PC-9 (cell line): ENCODE data around the gene SLX4IP. TPM values are rescaled to one million over a fixed set of nuclear protein-coding genes. Genes with fewer than 3 reads are reported as not detected.

Experiments
- BruUV-seq: library from RNA; stranded (reverse); fragments of 400-500 nt; replicated peaks from 2 replicates; lab custom pipeline; 2021; lab: Mats Ljungman, UMichigan
- CTCF ChIA-PET: fragments of 300-600 bp; sonication (Branson Sonifier 250); formaldehyde crosslinking; loops from one replicate; lab custom pipeline; 2022; ENCODE audit warnings: antibody characterized with exemption; lab: Charles Lee
- POLR2A ChIA-PET: fragments of 300-600 bp; sonication (Branson Sonifier 250); formaldehyde crosslinking; loops from one replicate; lab custom pipeline; 2022; ENCODE audit warnings: antibody characterized with exemption; ENCODE audit not compliant: unreplicated experiment; lab: Charles Lee
- DNase-seq, 2 experiments: peaks; one replicate each; pipeline versions ENCODE4 v3.0.0 to v3.0.0-alpha.2; 2015 to 2022; ENCODE audit warnings: mixed read lengths in 1 of 2
- H2AFZ ChIP-seq: fragments of 200-600 bp; sonication (generic); 2 replicates; pipeline ENCODE4 v1.8.1; 2017; ENCODE audit warnings: antibody characterized with exemption
- H3F3A ChIP-seq: fragments of 200-600 bp; sonication (generic); 2 replicates; pipeline ENCODE4 v1.8.1; 2017; ENCODE audit warnings: antibody characterized with exemption, mild to moderate bottlenecking, low read depth; ENCODE audit not compliant: insufficient read depth
- H3K27ac ChIP-seq: fragments of 200-600 bp; sonication (generic); 2 replicates; pipeline ENCODE4 v1.6.1; 2016; ENCODE audit warnings: mixed run types
- H3K27me3 ChIP-seq: fragments of 200-600 bp; sonication (generic); 2 replicates; pipeline ENCODE4 v1.6.1; 2016; ENCODE audit warnings: low read depth, mixed run types; ENCODE audit not compliant: insufficient read depth
- H3K36me3 ChIP-seq: fragments of 200-600 bp; sonication (generic); 2 replicates; pipeline ENCODE4 v1.6.1; 2016; ENCODE audit warnings: low read depth, mixed run types
- H3K4me1 ChIP-seq: fragments of 200-600 bp; sonication (generic); replicated peaks from 2 replicates; pipeline ENCODE4 v1.6.1; 2016; ENCODE audit warnings: mixed run types; ENCODE audit not compliant: insufficient read depth
- H3K4me2 ChIP-seq: fragments of 200-600 bp; sonication (generic); 2 replicates; pipeline ENCODE4 v1.6.1; 2017; ENCODE audit warnings: mixed run types
- H3K4me3 ChIP-seq: fragments of 200-600 bp; sonication (generic); 2 replicates; pipeline ENCODE4 v1.6.1; 2016; ENCODE audit warnings: mixed run types
- H3K79me2 ChIP-seq: fragments of 200-600 bp; sonication (generic); 2 replicates; pipeline ENCODE4 v1.6.1; 2017; ENCODE audit warnings: low read depth, mixed run types
- H3K9me2 ChIP-seq: fragments of 200-600 bp; sonication (generic); 2 replicates; pipeline ENCODE4 v1.8.1; 2017; ENCODE audit warnings: mild to moderate bottlenecking; ENCODE audit not compliant: insufficient read depth
- H3K9me3 ChIP-seq: fragments of 200-600 bp; sonication (generic); 2 replicates; pipeline ENCODE4 v1.8.1; 2016; ENCODE audit warnings: low read depth; ENCODE audit not compliant: insufficient read depth
- H4K20me1 ChIP-seq: fragments of 200-600 bp; sonication (generic); 2 replicates; pipeline ENCODE4 v1.8.1; 2017; ENCODE audit not compliant: insufficient read depth
- CTCF ChIP-seq: fragments of 200-600 bp; sonication (generic); conservative IDR thresholded peaks from 2 replicates; pipeline ENCODE4 v1.6.1; 2017; ENCODE audit warnings: mixed run types, antibody characterized with exemption, mild to moderate bottlenecking, moderate library complexity
- EZH2 ChIP-seq: fragments of 200-600 bp; sonication (generic); IDR thresholded peaks from 2 replicates; pipeline ENCODE4 v1.8.0; 2017; ENCODE audit warnings: antibody characterized with exemption, low read depth
- intact Hi-C: fragments of 100-400 bp; cut with micrococcal nuclease; formaldehyde crosslinking; loops from one replicate; pipeline ENCODE4 v1.10.0; 2022; ENCODE audit not compliant: unreplicated experiment
- total RNA-seq: library from RNA; stranded (reverse); gene quantifications from 2 replicates; pipeline ENCODE4 v1.2.3, GENCODE V29; 2021

The SLX4IP gene
- total RNA-seq, 1 experiment from 2014 or later: 13.4 TPM

GRCh38 chr20:10430704-10431103, 4.4 kb upstream of the SLX4IP start:
- TF ChIP-seq EZH2 (no peak), CTCF (no peak)
- Histone ChIP-seq H2AFZ (no peak overlapping the region), H3K36me3 (peaks cover 10% of the 10 kb centered on the region), H3K79me2 (peaks cover 81% of the 10 kb centered on the region), H3K9me3 (no peaks in the 10 kb centered on the region), H3K27me3 (no peaks in the 10 kb centered on the region), H3K4me2 (no peak overlapping the region), H4K20me1 (peaks cover 5% of the 10 kb centered on the region; the same call in 1 of the 2 replicates), H3K9me2 (no peaks in the 10 kb centered on the region), H3K4me1 (no peaks in the 10 kb centered on the region; the same call in 1 of the 2 replicates), H3K27ac (no peak overlapping the region), H3K4me3 (no peak overlapping the region), H3F3A (peaks cover 19% of the 10 kb centered on the region; the same call in 1 of the 2 replicates)
- BruUV-seq: no TSS peak
- CTCF ChIA-PET: interaction anchor here (0.6 to 0.7 kb wide), 2 partner anchors 9 to 241 kb away, joined by 3 to 4 read pairs; no protein-coding TSS in a partner anchor
- intact Hi-C loops: loop anchor here (10.0 kb wide), 3 partner anchors 216 to 1464 kb away; partner anchors contain the start of gene SNAP25
- no peak for DNase-seq
- POLR2A ChIA-PET: no interaction called here

GRCh38 chr20:10432079-10432478, 3.0 kb upstream of the SLX4IP start:
- Histone ChIP-seq H3K4me2 (peak overlapping the region; percentile 83; the same call in 1 of the 2 replicates), H3K27me3 (no peaks in the 10 kb centered on the region), H3K27ac (no peak overlapping the region), H4K20me1 (peaks cover under 1% of the 10 kb centered on the region; the same call in 1 of the 2 replicates), H3K4me1 (no peaks in the 10 kb centered on the region; the same call in 1 of the 2 replicates), H3K9me3 (no peaks in the 10 kb centered on the region), H3K36me3 (peaks cover 5% of the 10 kb centered on the region; the same call in 1 of the 2 replicates), H2AFZ (no peak overlapping the region), H3K79me2 (peaks cover 82% of the 10 kb centered on the region), H3K9me2 (no peaks in the 10 kb centered on the region), H3K4me3 (no peak overlapping the region), H3F3A (peaks cover 20% of the 10 kb centered on the region; the same call in 1 of the 2 replicates)
- ChIA-PET CTCF (no interaction called here), POLR2A (no interaction called here)
- DNase-seq: no peak
- TF ChIP-seq CTCF (no peak), EZH2 (no peak)
- BruUV-seq: no TSS peak
- intact Hi-C loops: loop anchor here (10.0 kb wide), 3 partner anchors 217 to 1463 kb away; partner anchors contain the start of gene SNAP25

DNA sequence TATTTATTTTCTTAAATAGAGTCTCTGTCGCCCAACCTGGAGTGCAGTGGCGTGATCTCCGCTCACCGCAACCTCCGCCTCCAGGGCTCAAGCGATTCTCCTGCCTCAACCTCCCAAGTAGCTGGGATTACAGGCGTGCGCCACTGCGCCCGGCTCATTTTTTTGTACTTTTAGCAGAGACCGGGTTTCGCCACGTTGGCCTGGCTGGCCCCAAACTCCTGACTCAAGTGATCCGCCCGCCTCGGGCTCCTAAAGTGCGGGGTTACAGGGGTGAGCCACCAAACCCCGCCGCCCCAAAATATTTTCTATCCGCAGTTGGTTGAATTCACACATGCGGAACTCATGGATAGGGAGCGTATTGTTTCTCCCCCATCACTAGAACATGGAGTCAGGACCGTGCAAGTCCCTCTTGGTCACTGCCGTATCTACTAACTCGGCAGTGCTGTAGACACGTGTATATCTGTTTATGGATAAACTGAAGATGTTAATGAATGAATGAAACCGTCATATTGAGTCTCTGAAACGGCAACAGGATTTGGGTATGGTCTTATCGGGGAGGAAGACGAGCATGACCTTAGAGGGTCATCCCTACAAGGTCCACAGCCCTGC, 2.0 kb upstream of the SLX4IP start:
- H3K4me3 ChIP-seq: peak overlapping the region; percentile 90
- DNase-seq: no peak
- no peak for TF ChIP-seq EZH2
- no peak for TF ChIP-seq CTCF
- ChIA-PET CTCF (no interaction called here), POLR2A (no interaction called here)
- H3F3A ChIP-seq: peaks cover 13% of the 10 kb centered on the region; the same call in 1 of the 2 replicates
- no peaks in the 10 kb centered on the region; the same call in 1 of the 2 replicates for H3K4me1 ChIP-seq
- peak overlapping the region; percentile 87 for H2AFZ ChIP-seq
- no peaks in the 10 kb centered on the region for H3K27me3 ChIP-seq
- H3K9me3 ChIP-seq: no peaks in the 10 kb centered on the region
- peaks cover 80% of the 10 kb centered on the region for H3K79me2 ChIP-seq
- BruUV-seq: no TSS peak
- H4K20me1 ChIP-seq: no peaks in the 10 kb centered on the region
- H3K4me2 ChIP-seq: peak overlapping the region; percentile 83
- H3K36me3 ChIP-seq: peaks cover 5% of the 10 kb centered on the region; the same call in 1 of the 2 replicates
- peak overlapping the region; percentile 96; the same call in 1 of the 2 replicates for H3K27ac ChIP-seq
- no peaks in the 10 kb centered on the region for H3K9me2 ChIP-seq
- intact Hi-C loops: loop anchor here (10.0 kb wide), 3 partner anchors 218 to 1462 kb away; partner anchors contain the start of gene SNAP25
